Stomach (tissue), 4 donors: Measurements from ENCODE around the gene FBLN7.

Experiments
- EP300 ChIP-seq: sonication (generic); formaldehyde crosslinking; IDR thresholded peaks from one replicate; pipeline ENCODE4 v1.6.1; 2017; ENCODE audit warnings: antibody characterized with exemption
- POLR2A ChIP-seq, 4 donors: fragments of 450-650 bp; IDR thresholded peaks; one replicate each; pipeline ENCODE4 v1.6.1; 2016; ENCODE audit warnings: antibody characterized with exemption in 4 of 4, control low read depth in 2 of 4, mild to moderate bottlenecking in 1 of 4, moderate library complexity in 1 of 4
- POLR2AphosphoS5 ChIP-seq, 3 donors: sonication (generic); formaldehyde crosslinking; IDR thresholded peaks; one replicate each; pipeline ENCODE4 v1.6.1; 2016; ENCODE audit warnings: antibody characterized with exemption in 3 of 3
- TF ChIP-seq, protein P1 (sequence below), 7 experiments: fragments of 450-650 bp in 4 of 7; fragments of 200-600 bp in 3 of 7; sonication (generic) in 3 of 7; IDR thresholded peaks; one replicate each; pipeline ENCODE4 v1.5.1; 2016 to 2019; ENCODE audit warnings: antibody characterized with exemption in 7 of 7, control low read depth in 2 of 7, mild to moderate bottlenecking in 1 of 7

GRCh38 chr2:112204411-112204810 is 66.2 kb downstream of the FBLN7 start:
- TF ChIP-seq, protein P1, sequence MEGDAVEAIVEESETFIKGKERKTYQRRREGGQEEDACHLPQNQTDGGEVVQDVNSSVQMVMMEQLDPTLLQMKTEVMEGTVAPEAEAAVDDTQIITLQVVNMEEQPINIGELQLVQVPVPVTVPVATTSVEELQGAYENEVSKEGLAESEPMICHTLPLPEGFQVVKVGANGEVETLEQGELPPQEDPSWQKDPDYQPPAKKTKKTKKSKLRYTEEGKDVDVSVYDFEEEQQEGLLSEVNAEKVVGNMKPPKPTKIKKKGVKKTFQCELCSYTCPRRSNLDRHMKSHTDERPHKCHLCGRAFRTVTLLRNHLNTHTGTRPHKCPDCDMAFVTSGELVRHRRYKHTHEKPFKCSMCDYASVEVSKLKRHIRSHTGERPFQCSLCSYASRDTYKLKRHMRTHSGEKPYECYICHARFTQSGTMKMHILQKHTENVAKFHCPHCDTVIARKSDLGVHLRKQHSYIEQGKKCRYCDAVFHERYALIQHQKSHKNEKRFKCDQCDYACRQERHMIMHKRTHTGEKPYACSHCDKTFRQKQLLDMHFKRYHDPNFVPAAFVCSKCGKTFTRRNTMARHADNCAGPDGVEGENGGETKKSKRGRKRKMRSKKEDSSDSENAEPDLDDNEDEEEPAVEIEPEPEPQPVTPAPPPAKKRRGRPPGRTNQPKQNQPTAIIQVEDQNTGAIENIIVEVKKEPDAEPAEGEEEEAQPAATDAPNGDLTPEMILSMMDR (IDR thresholded peaks at IDR 0.05), result no peak
- TF ChIP-seq POLR2AphosphoS5 (IDR thresholded peaks at IDR 0.05), result no peak
- no peak for TF ChIP-seq POLR2A (IDR thresholded peaks at IDR 0.05)
- TF ChIP-seq EP300, result no peak
